ENCODE data around the gene DUOX2. TPM values are rescaled to one million over a fixed set of nuclear protein-coding genes. Genes with fewer than 3 reads are reported as not detected.

DUOX2 gene
- total RNA-seq, 1 donor from 2014 or later = not detected

DNA sequence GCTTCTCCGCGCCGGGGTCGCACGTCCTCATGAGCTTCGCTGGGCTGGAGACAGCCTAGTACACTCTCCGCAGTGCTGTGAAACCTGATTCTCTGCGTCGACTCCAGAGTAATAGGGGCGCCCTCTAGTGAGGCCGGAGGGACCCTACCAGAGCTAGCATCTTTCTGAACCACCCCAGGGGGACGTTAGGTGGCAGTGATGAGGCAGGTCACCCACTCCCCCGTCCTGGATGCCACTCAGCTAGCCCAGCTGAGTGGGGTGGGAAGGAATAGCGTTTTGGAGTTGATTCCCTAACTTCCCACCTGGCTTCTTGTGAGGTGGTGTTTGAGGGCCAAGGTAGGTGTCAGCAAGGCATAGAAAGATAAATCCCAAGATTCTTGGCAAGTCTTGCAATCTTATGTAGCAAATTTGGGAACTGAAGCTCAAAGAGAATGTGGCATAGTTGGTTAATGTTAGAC lies 4.2 kb upstream of the DUOX2 start:
- Mint-ChIP-seq H3K4me3 (ENCODE audit: unreplicated experiment) (peak overlapping the region; percentile 24), H3K36me3 (ENCODE audit: unreplicated experiment) (no peaks in the 10 kb centered on the region), H3K9me3 (ENCODE audit: unreplicated experiment) (no peaks in the 10 kb centered on the region), H3K4me1 (ENCODE audit: unreplicated experiment) (peaks cover 7% of the 10 kb centered on the region), H3K27me3 (ENCODE audit: unreplicated experiment) (peaks cover 30% of the 10 kb centered on the region), H3K27ac (ENCODE audit: unreplicated experiment) (no peak overlapping the region)
- TF ChIP-seq, protein P1, sequence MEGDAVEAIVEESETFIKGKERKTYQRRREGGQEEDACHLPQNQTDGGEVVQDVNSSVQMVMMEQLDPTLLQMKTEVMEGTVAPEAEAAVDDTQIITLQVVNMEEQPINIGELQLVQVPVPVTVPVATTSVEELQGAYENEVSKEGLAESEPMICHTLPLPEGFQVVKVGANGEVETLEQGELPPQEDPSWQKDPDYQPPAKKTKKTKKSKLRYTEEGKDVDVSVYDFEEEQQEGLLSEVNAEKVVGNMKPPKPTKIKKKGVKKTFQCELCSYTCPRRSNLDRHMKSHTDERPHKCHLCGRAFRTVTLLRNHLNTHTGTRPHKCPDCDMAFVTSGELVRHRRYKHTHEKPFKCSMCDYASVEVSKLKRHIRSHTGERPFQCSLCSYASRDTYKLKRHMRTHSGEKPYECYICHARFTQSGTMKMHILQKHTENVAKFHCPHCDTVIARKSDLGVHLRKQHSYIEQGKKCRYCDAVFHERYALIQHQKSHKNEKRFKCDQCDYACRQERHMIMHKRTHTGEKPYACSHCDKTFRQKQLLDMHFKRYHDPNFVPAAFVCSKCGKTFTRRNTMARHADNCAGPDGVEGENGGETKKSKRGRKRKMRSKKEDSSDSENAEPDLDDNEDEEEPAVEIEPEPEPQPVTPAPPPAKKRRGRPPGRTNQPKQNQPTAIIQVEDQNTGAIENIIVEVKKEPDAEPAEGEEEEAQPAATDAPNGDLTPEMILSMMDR (IDR thresholded peaks at IDR 0.05) = peak; percentile 99
- DNase-seq (ENCODE audit: extremely low spot score, unreplicated experiment) = peak; percentile 95

GRCh38 chr15:45117308-45118130 lies 3.5 kb upstream of the DUOX2 start:
- TF ChIP-seq, protein P1 (IDR thresholded peaks at IDR 0.05) = no peak
- no peak for DNase-seq (ENCODE audit: extremely low spot score, unreplicated experiment)
- Mint-ChIP-seq H3K9me3 (ENCODE audit: unreplicated experiment) (no peaks in the 10 kb centered on the region), H3K4me3 (ENCODE audit: unreplicated experiment) (peak overlapping the region; percentile 24), H3K27ac (ENCODE audit: unreplicated experiment) (no peak overlapping the region), H3K36me3 (ENCODE audit: unreplicated experiment) (no peaks in the 10 kb centered on the region), H3K27me3 (ENCODE audit: unreplicated experiment) (peaks cover 33% of the 10 kb centered on the region), H3K4me1 (ENCODE audit: unreplicated experiment) (peaks cover 8% of the 10 kb centered on the region)

DNA sequence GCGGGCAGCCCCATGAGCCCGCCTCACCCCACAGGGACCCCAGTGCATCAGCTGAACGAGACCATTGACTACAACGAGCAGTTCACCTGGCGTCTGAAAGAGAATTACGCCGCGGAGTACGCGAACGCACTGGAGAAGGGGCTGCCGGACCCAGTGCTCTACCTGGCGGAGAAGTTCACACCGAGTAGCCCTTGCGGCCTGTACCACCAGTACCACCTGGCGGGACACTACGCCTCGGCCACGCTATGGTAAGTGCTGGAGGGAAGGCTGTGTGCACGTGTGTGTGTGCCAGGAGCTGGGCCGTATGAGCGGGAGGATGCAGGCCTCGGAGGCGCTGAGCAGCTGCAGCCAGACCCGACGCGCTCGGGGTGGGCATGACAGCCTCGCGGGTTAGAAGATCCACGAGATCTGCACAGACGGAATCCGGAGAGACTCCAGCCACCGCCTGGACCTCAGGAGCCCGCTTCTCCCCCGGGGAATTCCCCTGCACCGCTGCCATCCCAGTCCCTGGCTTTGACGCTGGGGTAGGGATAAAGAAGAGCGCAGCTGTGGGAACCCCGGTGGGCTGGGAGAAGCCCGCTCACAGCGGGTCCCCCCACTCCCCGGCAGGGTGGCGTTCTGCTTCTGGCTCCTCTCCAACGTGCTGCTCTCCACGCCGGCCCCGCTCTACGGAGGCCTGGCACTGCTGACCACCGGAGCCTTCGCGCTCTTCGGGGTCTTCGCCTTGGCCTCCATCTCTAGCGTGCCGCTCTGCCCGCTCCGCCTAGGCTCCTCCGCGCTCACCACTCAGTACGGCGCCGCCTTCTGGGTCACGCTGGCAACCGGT lies 2.7 kb upstream of the DUOX2 start:
- TF ChIP-seq, protein P1 (IDR thresholded peaks at IDR 0.05) = no peak
- no peak for DNase-seq (ENCODE audit: extremely low spot score, unreplicated experiment)
- no peak overlapping the region for H3K27ac Mint-ChIP-seq (ENCODE audit: unreplicated experiment)
- H3K36me3 Mint-ChIP-seq (ENCODE audit: unreplicated experiment) = no peaks in the 10 kb centered on the region
- no peak overlapping the region for H3K4me3 Mint-ChIP-seq (ENCODE audit: unreplicated experiment)
- peaks cover 42% of the 10 kb centered on the region for H3K27me3 Mint-ChIP-seq (ENCODE audit: unreplicated experiment)
- peaks cover 12% of the 10 kb centered on the region for H3K4me1 Mint-ChIP-seq (ENCODE audit: unreplicated experiment)
- H3K9me3 Mint-ChIP-seq (ENCODE audit: unreplicated experiment) = no peaks in the 10 kb centered on the region

DNA sequence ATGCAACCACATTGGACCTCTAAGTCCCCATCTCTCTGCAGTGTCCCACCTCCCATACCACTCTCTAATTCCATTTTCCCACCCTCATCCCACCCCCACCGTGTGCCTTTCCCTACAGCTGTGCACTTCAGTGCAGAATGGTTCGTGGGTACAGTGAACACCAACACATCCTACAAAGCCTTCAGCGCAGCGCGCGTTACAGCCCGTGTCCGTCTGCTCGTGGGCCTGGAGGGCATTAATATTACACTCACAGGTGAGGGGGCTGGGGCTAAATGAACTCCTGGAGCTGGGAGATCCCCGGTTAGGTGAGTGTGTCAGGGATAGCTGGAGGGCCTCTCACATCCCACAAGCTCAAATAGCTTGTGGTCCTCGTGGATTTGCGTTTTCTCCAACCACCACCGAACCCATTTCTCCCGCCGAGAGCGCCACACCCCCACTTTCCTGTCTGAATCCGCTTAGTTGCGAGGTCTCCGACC lies 2.1 kb upstream of the DUOX2 start:
- no peak for DNase-seq (ENCODE audit: extremely low spot score, unreplicated experiment)
- H3K27me3 Mint-ChIP-seq (ENCODE audit: unreplicated experiment) = peaks cover 42% of the 10 kb centered on the region
- H3K4me1 Mint-ChIP-seq (ENCODE audit: unreplicated experiment) = peaks cover 11% of the 10 kb centered on the region
- no peak overlapping the region for H3K4me3 Mint-ChIP-seq (ENCODE audit: unreplicated experiment)
- no peaks in the 10 kb centered on the region for H3K36me3 Mint-ChIP-seq (ENCODE audit: unreplicated experiment)
- H3K9me3 Mint-ChIP-seq (ENCODE audit: unreplicated experiment) = no peaks in the 10 kb centered on the region
- H3K27ac Mint-ChIP-seq (ENCODE audit: unreplicated experiment) = no peak overlapping the region
- TF ChIP-seq, protein P1 (IDR thresholded peaks at IDR 0.05) = no peak

All from osteocyte (in vitro differentiated cells).